H1 (cell line): Measurements from ENCODE around the gene ALPK3. TPM values are rescaled to one million over a fixed set of nuclear protein-coding genes. Genes with fewer than 3 reads are reported as not detected.

Experiments used
- CTCF ChIA-PET: fragments of 300-600 bp; sonication (Branson Sonifier 250); formaldehyde crosslinking; loops from one replicate; lab custom pipeline; 2021; ENCODE audit not compliant: partially characterized antibody; lab: Charles Lee
- POLR2A ChIA-PET: fragments of 300-600 bp; sonication (Branson Sonifier 250); formaldehyde crosslinking; loops from one replicate; lab custom pipeline; 2021; ENCODE audit warnings: inconsistent platforms; ENCODE audit not compliant: partially characterized antibody; lab: Charles Lee
- DNase-seq, 2 experiments: peaks; one replicate each; pipeline versions ENCODE4 v3.0.0 to v3.0.0-alpha.2; 2010 to 2022; ENCODE audit warnings: low spot score in 2 of 2, low read depth in 1 of 2, mixed read lengths in 1 of 2
- FAIRE-seq: peaks from 2 replicates; lab custom pipeline; 2011; peaks lifted over from hg19 to GRCh38; lab: Jason Lieb, UNC
- H2AFZ ChIP-seq: 2 replicates; pipeline ENCODE4 v1.8.1; 2012; ENCODE audit warnings: low read length, inconsistent platforms
- H2AK5ac ChIP-seq: 2 replicates; pipeline ENCODE4 v1.6.1; 2013; ENCODE audit warnings: low read depth, low read length
- H2BK120ac ChIP-seq: replicated peaks from 2 replicates; pipeline ENCODE3; 2013; ENCODE audit warnings: low read depth, low read length, inconsistent platforms
- H2BK12ac ChIP-seq: 2 replicates; pipeline ENCODE4 v1.6.1; 2013; ENCODE audit warnings: low read depth, low read length
- H2BK15ac ChIP-seq: 2 replicates; pipeline ENCODE4 v1.6.1; 2013; ENCODE audit warnings: low read length
- H2BK20ac ChIP-seq: 2 replicates; pipeline ENCODE4 v1.6.1; 2013; ENCODE audit warnings: low read length
- H2BK5ac ChIP-seq: 2 replicates; pipeline ENCODE4 v1.6.1; 2013; ENCODE audit warnings: low read depth, low read length
- H3K14ac ChIP-seq: 2 replicates; pipeline ENCODE4 v1.6.1; 2013; ENCODE audit warnings: inconsistent platforms; ENCODE audit not compliant: insufficient read length
- H3K18ac ChIP-seq: 2 replicates; pipeline ENCODE4 v1.6.1; 2013; ENCODE audit warnings: low read length; ENCODE audit errors: extremely low read depth
- H3K23ac ChIP-seq: 2 replicates; pipeline ENCODE4 v1.6.1; 2013; ENCODE audit warnings: inconsistent platforms; ENCODE audit not compliant: insufficient read length
- H3K23me2 ChIP-seq: 2 replicates; pipeline ENCODE4 v1.6.1; 2013; ENCODE audit warnings: low read depth, low read length
- H3K27ac ChIP-seq: 2 replicates; pipeline ENCODE4 v1.6.1; 2011; ENCODE audit warnings: low read depth, low read length, inconsistent platforms
- H3K27me3 ChIP-seq, 4 experiments: replicated peaks in 1 of 4; 1 replicate in 1 of 4; 2 replicates in 3 of 4; pipeline versions ENCODE4 v1.6.1 to v1.8.1; 2011 to 2013; ENCODE audit warnings: low read length in 3 of 4, mild to moderate bottlenecking in 3 of 4, inconsistent platforms in 2 of 4, mixed read lengths in 2 of 4, moderate library complexity in 1 of 4; ENCODE audit not compliant: control insufficient read depth in 3 of 4, insufficient read depth in 3 of 4; ENCODE audit errors: extremely low read depth in 1 of 4
- H3K36me3 ChIP-seq, 4 experiments: 2 replicates each; pipeline versions ENCODE4 v1.6.1 to v1.8.1; 2011 to 2013; ENCODE audit warnings: mild to moderate bottlenecking in 4 of 4, low read length in 3 of 4, moderate library complexity in 2 of 4, control low read depth in 1 of 4, inconsistent platforms in 1 of 4; ENCODE audit not compliant: insufficient read depth in 4 of 4, control insufficient read depth in 2 of 4
- H3K4ac ChIP-seq: replicated peaks from 2 replicates; pipeline ENCODE3; 2013; ENCODE audit warnings: low read length, low read depth, mixed read lengths, inconsistent platforms; ENCODE audit not compliant: insufficient read length
- H3K4me1 ChIP-seq, 4 experiments: replicated peaks in 1 of 4; 1 replicate in 1 of 4; 2 replicates in 3 of 4; pipeline versions ENCODE4 v1.6.1 to v1.8.1; 2011 to 2013; ENCODE audit warnings: low read length in 3 of 4, inconsistent platforms in 2 of 4, mixed read lengths in 1 of 4; ENCODE audit not compliant: insufficient read depth in 4 of 4, control insufficient read depth in 3 of 4
- H3K4me2 ChIP-seq, 2 experiments: 2 replicates each; pipeline versions ENCODE4 v1.6.1 to v1.8.1; 2011 to 2013; ENCODE audit warnings: low read depth in 2 of 2, low read length in 2 of 2, control low read depth in 1 of 2, inconsistent platforms in 1 of 2, mild to moderate bottlenecking in 1 of 2; ENCODE audit not compliant: insufficient read depth in 1 of 2
- H3K4me3 ChIP-seq, 4 experiments: fragments of 200-600, 300-600 bp in 1 of 4; sonication (generic), shearing (Covaris generic), sonication (Bioruptor Twin) in 1 of 4; 2 replicates each; pipeline versions ENCODE4 v1.5.1 to v1.8.1; 2011 to 2016; ENCODE audit warnings: low read length in 4 of 4, low read depth in 3 of 4, control low read depth in 2 of 4, inconsistent platforms in 2 of 4, mild to moderate bottlenecking in 2 of 4, mixed read lengths in 1 of 4, moderate library complexity in 1 of 4; ENCODE audit not compliant: insufficient read depth in 2 of 4; ENCODE audit errors: extremely low read depth in 1 of 4
- H3K56ac ChIP-seq: replicated peaks from 2 replicates; pipeline ENCODE3; 2013; ENCODE audit warnings: low read depth, mild to moderate bottlenecking, mixed read lengths, low read length, inconsistent platforms; ENCODE audit not compliant: insufficient read length
- H3K79me1 ChIP-seq: 2 replicates; pipeline ENCODE4 v1.6.1; 2013; ENCODE audit warnings: low read depth, low read length, control low read depth
- H3K79me2 ChIP-seq, 2 experiments: 2 replicates each; pipeline versions ENCODE4 v1.6.1 to v1.8.1; 2012 to 2013; ENCODE audit warnings: low read length in 2 of 2, mild to moderate bottlenecking in 2 of 2, inconsistent platforms in 1 of 2; ENCODE audit not compliant: insufficient read depth in 2 of 2, control insufficient read depth in 1 of 2
- H3K9ac ChIP-seq, 4 experiments: replicated peaks in 1 of 4; 1 replicate in 1 of 4; 2 replicates in 3 of 4; pipeline versions ENCODE4 v1.6.1 to v1.8.1; 2011 to 2013; ENCODE audit warnings: low read depth in 3 of 4, low read length in 3 of 4, control low read depth in 2 of 4, mild to moderate bottlenecking in 2 of 4, moderate library complexity in 2 of 4, inconsistent platforms in 1 of 4; ENCODE audit errors: extremely low read depth in 1 of 4
- H3K9me3 ChIP-seq, 2 experiments: 2 replicates each; pipeline versions ENCODE4 v1.6.1 to v1.8.1; 2012 to 2013; ENCODE audit warnings: mild to moderate bottlenecking in 2 of 2, moderate library complexity in 2 of 2, control low read depth in 1 of 2, inconsistent platforms in 1 of 2, low read depth in 1 of 2, low read length in 1 of 2, mixed read lengths in 1 of 2; ENCODE audit not compliant: insufficient read depth in 2 of 2
- H4K20me1 ChIP-seq, 2 experiments: replicated peaks in 1 of 2; 2 replicates each; pipeline versions ENCODE3 to v1.8.1; 2011 to 2013; ENCODE audit warnings: inconsistent platforms in 2 of 2, low read length in 2 of 2, mild to moderate bottlenecking in 1 of 2; ENCODE audit not compliant: insufficient read depth in 2 of 2, control insufficient read depth in 1 of 2
- H4K5ac ChIP-seq: 2 replicates; pipeline ENCODE4 v1.6.1; 2013; ENCODE audit warnings: low read length, low read depth, mixed read lengths, inconsistent platforms; ENCODE audit not compliant: insufficient read length
- H4K8ac ChIP-seq: 2 replicates; pipeline ENCODE4 v1.8.0; 2013; ENCODE audit warnings: mild to moderate bottlenecking, moderate library complexity, low read length, inconsistent platforms; ENCODE audit not compliant: insufficient read depth; ENCODE audit errors: extremely low read depth
- H4K91ac ChIP-seq: replicated peaks from 2 replicates; pipeline ENCODE3; 2013; ENCODE audit warnings: low read length, mixed read lengths, inconsistent platforms; ENCODE audit not compliant: insufficient read length
- CBX5 ChIP-seq: fragments of 300-800, 300-1000 bp; sonication (generic); IDR thresholded peaks from 2 replicates; pipeline ENCODE4 v1.7.1; 2016; ENCODE audit warnings: antibody characterized with exemption, low read length, low read depth
- CTBP2 ChIP-seq: IDR thresholded peaks from 2 replicates; pipeline ENCODE4 v1.7.0; 2011; ENCODE audit warnings: borderline replicate concordance, mild to moderate bottlenecking, moderate library complexity, mixed read lengths, low read length; ENCODE audit not compliant: insufficient read depth, insufficient read length
- POLR2AphosphoS5 ChIP-seq: IDR thresholded peaks from 2 replicates; pipeline ENCODE4 v1.6.1; 2011; ENCODE audit warnings: low read depth, low read length
- SAP30 ChIP-seq: fragments of 300-600 bp; sonication (generic); IDR thresholded peaks from 2 replicates; pipeline ENCODE4 v1.7.1; 2012; ENCODE audit warnings: low read length, moderate library complexity, mild to moderate bottlenecking, inconsistent platforms; ENCODE audit not compliant: insufficient read depth, insufficient replicate concordance
- TAF7 ChIP-seq: optimal IDR thresholded peaks from 2 replicates; pipeline ENCODE3; 2011; ENCODE audit warnings: low read depth, mild to moderate bottlenecking, inconsistent platforms, low read length, moderate library complexity, borderline replicate concordance
- TEAD4 ChIP-seq: IDR thresholded peaks from 2 replicates; pipeline ENCODE4 v1.6.1; 2012; ENCODE audit warnings: low read depth, low read length, inconsistent platforms, mixed read lengths
- polyA plus RNA-seq, 7 experiments: library from polyadenylated mRNA; depleted of rRNA in 3 of 7; stranded (reverse) in 5 of 7; unstranded in 2 of 7; fragments of >200 nt in 5 of 7; fragments of 200-250 nt in 2 of 7; gene quantifications; 1 replicate in 5 of 7; 2 replicates in 1 of 7; 4 replicates in 1 of 7; pipeline versions ENCODE4 v1.2.1 to v1.2.3, GENCODE V29; 2011 to 2013; ENCODE audit warnings: missing spikeins in 2 of 7, mixed read lengths in 2 of 7
- total RNA-seq: library from RNA; stranded (reverse); fragmentation: NEBNext Ultra II Directional; extraction: Animal tissue kit (Norgen Biotek cat#: 25700); gene quantifications from 2 replicates; pipeline ENCODE4 v1.2.1, GENCODE V29; 2021
- TF ChIP-seq, protein P1 (sequence below), 3 experiments: IDR thresholded peaks; 1 replicate in 2 of 3; 2 replicates in 1 of 3; pipeline versions ENCODE4 v1.5.1 to v1.6.1; 2011; ENCODE audit warnings: low read length in 3 of 3, mild to moderate bottlenecking in 3 of 3, inconsistent platforms in 2 of 3, low read depth in 1 of 3, moderate library complexity in 1 of 3; ENCODE audit not compliant: insufficient read depth in 1 of 3; ENCODE audit errors: control extremely low read depth in 1 of 3

The ALPK3 gene
- total and polyA plus RNA-seq, 2 of the 8 experiments (the other 6 are each of a cell fraction or from before 2014, with no cell fraction given) = 4.4 to 19.2 TPM

DNA sequence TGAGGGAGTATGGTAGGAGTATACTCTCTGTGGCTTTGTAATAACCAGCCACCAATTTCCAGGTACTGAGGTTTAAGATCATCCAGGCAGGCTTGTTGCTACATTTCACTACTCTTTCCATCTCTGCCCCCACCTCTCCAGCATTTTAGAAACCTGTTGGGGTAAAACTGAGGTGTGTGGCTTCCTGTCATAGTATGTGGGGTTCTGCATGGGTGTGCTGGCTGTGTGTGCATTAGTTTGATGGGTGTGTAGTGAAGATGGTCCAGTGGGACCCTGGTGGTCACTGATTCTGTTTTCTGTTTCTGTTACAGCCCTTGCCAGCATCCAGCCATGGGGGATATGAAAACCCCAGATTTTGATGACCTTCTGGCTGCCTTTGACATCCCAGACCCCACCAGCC, 34.8 kb upstream of the ALPK3 start:
- Histone ChIP-seq H2BK20ac (no peak overlapping the region), H3K27me3 (no peaks in the 10 kb centered on the region), H3K36me3 (peaks cover 6 to 24% (median 11%) of the 10 kb centered on the region in 4 experiments; a peak in 7 of 8 replicates), H3K9ac (no peak overlapping the region), H3K23me2 (no peaks in the 10 kb centered on the region), H2BK12ac (no peak overlapping the region), H2BK15ac (no peak overlapping the region), H3K4ac (no peak overlapping the region), H2BK5ac (no peak overlapping the region), H3K4me2 (no peak overlapping the region), H4K20me1 (peaks cover 0 to 12% of the 10 kb centered on the region in 2 experiments), H3K4me3 (no peak overlapping the region), H3K79me2 (peaks cover 0 to 21% of the 10 kb centered on the region in 2 experiments; a peak in 2 of 4 replicates), H2AFZ (no peak overlapping the region), H4K5ac (no peak overlapping the region), H3K9me3 (no peaks in the 10 kb centered on the region), H3K56ac (no peak overlapping the region), H2BK120ac (no peak overlapping the region), H4K91ac (no peak overlapping the region), H3K18ac (no peak overlapping the region), H3K23ac (no peak overlapping the region), H3K4me1 (peaks cover 0 to 8% (median 4%) of the 10 kb centered on the region in 4 experiments; a peak in 4 of 7 replicates), H3K79me1 (peaks cover 6% of the 10 kb centered on the region), H3K14ac (no peak overlapping the region), H4K8ac (no peak overlapping the region), H2AK5ac (no peak overlapping the region), H3K27ac (no peak overlapping the region)
- ChIA-PET CTCF (interaction anchor here (0.6 to 1.1 kb wide), 2 partner anchors 15 to 26 kb away, joined by 3 to 4 read pairs; no protein-coding TSS in a partner anchor), POLR2A (no interaction called here)
- no peak for DNase-seq
- FAIRE-seq = no peak
- TF ChIP-seq TAF7 (no peak), CTBP2 (no peak), CBX5 (no peak), TEAD4 (no peak), SAP30 (no peak), POLR2AphosphoS5 (no peak)
- TF ChIP-seq, protein P1, sequence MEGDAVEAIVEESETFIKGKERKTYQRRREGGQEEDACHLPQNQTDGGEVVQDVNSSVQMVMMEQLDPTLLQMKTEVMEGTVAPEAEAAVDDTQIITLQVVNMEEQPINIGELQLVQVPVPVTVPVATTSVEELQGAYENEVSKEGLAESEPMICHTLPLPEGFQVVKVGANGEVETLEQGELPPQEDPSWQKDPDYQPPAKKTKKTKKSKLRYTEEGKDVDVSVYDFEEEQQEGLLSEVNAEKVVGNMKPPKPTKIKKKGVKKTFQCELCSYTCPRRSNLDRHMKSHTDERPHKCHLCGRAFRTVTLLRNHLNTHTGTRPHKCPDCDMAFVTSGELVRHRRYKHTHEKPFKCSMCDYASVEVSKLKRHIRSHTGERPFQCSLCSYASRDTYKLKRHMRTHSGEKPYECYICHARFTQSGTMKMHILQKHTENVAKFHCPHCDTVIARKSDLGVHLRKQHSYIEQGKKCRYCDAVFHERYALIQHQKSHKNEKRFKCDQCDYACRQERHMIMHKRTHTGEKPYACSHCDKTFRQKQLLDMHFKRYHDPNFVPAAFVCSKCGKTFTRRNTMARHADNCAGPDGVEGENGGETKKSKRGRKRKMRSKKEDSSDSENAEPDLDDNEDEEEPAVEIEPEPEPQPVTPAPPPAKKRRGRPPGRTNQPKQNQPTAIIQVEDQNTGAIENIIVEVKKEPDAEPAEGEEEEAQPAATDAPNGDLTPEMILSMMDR (IDR thresholded peaks at IDR 0.05; ENCODE audit: control extremely low read depth in 1 of 3, insufficient read depth in 1 of 3, low read depth in 1 of 3, low read length in 3 of 3) = no peak
